ENCODE results near the gene MRGPRF.

MRGPRF gene

GRCh38 chr11:69041516-69041915 is 28.5 kb upstream of the MRGPRF start:
- POLR2A ChIA-PET: no interaction called here
- H3K4me3 ChIP-seq (ENCODE audit: low read depth, low read length): no peak overlapping the region
- TF ChIP-seq CTCF (IDR thresholded peaks at IDR 0.05; ENCODE audit: insufficient read depth, low read length, missing control alignments): no peak
- CTCF ChIA-PET: interaction anchor here (0.9 to 2.0 kb wide), 6 partner anchors 11 to 42 kb away, joined by 3 to 7 read pairs (median 5); partner anchors contain the start of gene MRGPRF
- no peak for DNase-seq (ENCODE audit: low read depth, low spot score)

- no peak for DNase-seq (ENCODE audit: low read depth, low spot score)
- POLR2A ChIA-PET: interaction anchor here (0.6 kb wide), 1 partner anchor 8 kb away, joined by 3 read pairs; the partner anchor contains the start of gene TPCN2
- no peak overlapping the region for H3K4me3 ChIP-seq (ENCODE audit: low read depth, low read length)
- CTCF ChIA-PET: interaction anchor here (1.0 to 2.0 kb wide), 5 partner anchors 13 to 72 kb away, joined by 3 to 7 read pairs (median 6); partner anchors contain the start of gene MRGPRF
- TF ChIP-seq CTCF (IDR thresholded peaks at IDR 0.05; ENCODE audit: insufficient read depth, low read length, missing control alignments): no peak
These were observed 27.7 kb upstream of the MRGPRF start for GRCh38 chr11:69040581-69041260.

- no peak for DNase-seq (ENCODE audit: low read depth, low spot score)
- no peak overlapping the region for H3K4me3 ChIP-seq (ENCODE audit: low read depth, low read length)
- ChIA-PET POLR2A (no interaction called here), CTCF (interaction anchor here (1.0 to 2.0 kb wide), 2 partner anchors 13 to 72 kb away, joined by 3 to 7 read pairs; no protein-coding TSS in a partner anchor)
- no peak for TF ChIP-seq CTCF (IDR thresholded peaks at IDR 0.05; ENCODE audit: insufficient read depth, low read length, missing control alignments)
These were observed 27.0 kb upstream of the MRGPRF start for GRCh38 chr11:69040051-69040450.

GRCh38 chr11:69039501-69039900 is 26.5 kb upstream of the MRGPRF start:
- no peak overlapping the region for H3K4me3 ChIP-seq (ENCODE audit: low read depth, low read length)
- DNase-seq (ENCODE audit: low read depth, low spot score): no peak
- ChIA-PET CTCF (no interaction called here), POLR2A (no interaction called here)
- no peak for TF ChIP-seq CTCF (IDR thresholded peaks at IDR 0.05; ENCODE audit: insufficient read depth, low read length, missing control alignments)

GRCh38 chr11:69037544-69037943 is 24.5 kb upstream of the MRGPRF start:
- no peak for DNase-seq (ENCODE audit: low read depth, low spot score)
- no peak for TF ChIP-seq CTCF (IDR thresholded peaks at IDR 0.05; ENCODE audit: insufficient read depth, low read length, missing control alignments)
- no peak overlapping the region for H3K4me3 ChIP-seq (ENCODE audit: low read depth, low read length)
- ChIA-PET POLR2A (no interaction called here), CTCF (no interaction called here)

- CTCF ChIA-PET: interaction anchor here (1.2 kb wide), 1 partner anchor 24 kb away, joined by 4 read pairs; the partner anchor contains the start of gene MRGPRF
- POLR2A ChIA-PET: no interaction called here
- DNase-seq (ENCODE audit: low read depth, low spot score): no peak
- TF ChIP-seq CTCF (IDR thresholded peaks at IDR 0.05; ENCODE audit: insufficient read depth, low read length, missing control alignments): no peak
- no peak overlapping the region for H3K4me3 ChIP-seq (ENCODE audit: low read depth, low read length)
These were observed 24.0 kb upstream of the MRGPRF start for GRCh38 chr11:69037074-69037473.

All from AG04449 (cell line).